Measurements from ENCODE around the gene MTMR3.
"Not testable (repeated sequence)": the region's sequence is repeated elsewhere in the genome, so short reads cannot be mapped to it uniquely, and the experiment has no call there.

Gene MTMR3

GRCh38 chr22:30061094-30061493, 178.1 kb downstream of the MTMR3 start:
- DNase-seq: not testable (repeated sequence)

GRCh38 chr22:30062259-30062658, 179.3 kb downstream of the MTMR3 start:
- DNase-seq: no peak

GRCh38 chr22:30062950-30063349, 180.0 kb downstream of the MTMR3 start:
- no peak for DNase-seq

GRCh38 chr22:30064172-30064571, 181.2 kb downstream of the MTMR3 start:
- DNase-seq: no peak

GRCh38 chr22:30073743-30074142, 190.8 kb downstream of the MTMR3 start:
- no peak for DNase-seq

- DNase-seq: no peak
Observed at GRCh38 chr22:30074147-30074546, 191.2 kb downstream of the MTMR3 start.

GRCh38 chr22:30074994-30075393, 192.0 kb downstream of the MTMR3 start:
- no peak for DNase-seq

GRCh38 chr22:30077279-30077880, 194.4 kb downstream of the MTMR3 start:
- DNase-seq: no peak

- peak; percentile 22 for DNase-seq
Observed at GRCh38 chr22:30078320-30079311, 195.6 kb downstream of the MTMR3 start.

- no peak for DNase-seq
Observed at GRCh38 chr22:30079952-30080533, 197.1 kb downstream of the MTMR3 start, which contains the start of gene HORMAD2. Gene HORMAD2 (plus strand): TSS chr22:30080464. CDS start chr22:30093953, 13,489 bp downstream.

Measured in activated T-cell treated with anti-CD3 and anti-CD28 coated beads, Interleukin-2, amount 50 U/mL, for 1 hour (primary cell).